GM18867 (cell line): ENCODE measurements around the gene WNK2.
"Not testable (repeated sequence)": the region's sequence is repeated elsewhere in the genome, so short reads cannot be mapped to it uniquely, and the experiment has no call there.

ENCODE experiments used
- ATAC-seq: cut with Tn5 transposase; IDR thresholded peaks from one replicate; pipeline ENCODE4 v1.9.1; 2021; ENCODE audit warnings: mild to moderate bottlenecking, moderate library complexity; ENCODE audit not compliant: unreplicated experiment

WNK2 gene

GRCh38 chr9:93233033-93233432, 49.1 kb downstream of the WNK2 start:
- no peak for ATAC-seq

DNA sequence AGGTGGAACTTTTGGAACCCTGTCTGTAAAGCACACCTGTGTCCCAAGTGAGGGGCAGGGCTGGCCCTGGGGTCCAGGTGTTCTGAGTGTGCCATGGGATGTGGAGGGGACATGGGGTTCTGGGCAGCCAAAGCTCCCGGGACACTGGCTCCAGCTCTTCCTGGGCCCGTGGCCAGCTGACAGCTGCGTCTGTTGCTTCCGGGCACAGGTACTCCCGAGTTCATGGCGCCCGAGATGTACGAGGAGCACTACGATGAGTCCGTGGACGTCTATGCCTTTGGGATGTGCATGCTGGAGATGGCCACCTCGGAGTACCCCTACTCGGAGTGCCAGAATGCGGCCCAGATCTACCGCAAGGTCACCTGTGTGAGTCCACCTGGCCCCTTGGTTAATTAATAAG, 50.7 kb downstream of the WNK2 start:
- ATAC-seq, result no peak

GRCh38 chr9:93235300-93235960, 51.5 kb downstream of the WNK2 start:
- no peak for ATAC-seq

DNA sequence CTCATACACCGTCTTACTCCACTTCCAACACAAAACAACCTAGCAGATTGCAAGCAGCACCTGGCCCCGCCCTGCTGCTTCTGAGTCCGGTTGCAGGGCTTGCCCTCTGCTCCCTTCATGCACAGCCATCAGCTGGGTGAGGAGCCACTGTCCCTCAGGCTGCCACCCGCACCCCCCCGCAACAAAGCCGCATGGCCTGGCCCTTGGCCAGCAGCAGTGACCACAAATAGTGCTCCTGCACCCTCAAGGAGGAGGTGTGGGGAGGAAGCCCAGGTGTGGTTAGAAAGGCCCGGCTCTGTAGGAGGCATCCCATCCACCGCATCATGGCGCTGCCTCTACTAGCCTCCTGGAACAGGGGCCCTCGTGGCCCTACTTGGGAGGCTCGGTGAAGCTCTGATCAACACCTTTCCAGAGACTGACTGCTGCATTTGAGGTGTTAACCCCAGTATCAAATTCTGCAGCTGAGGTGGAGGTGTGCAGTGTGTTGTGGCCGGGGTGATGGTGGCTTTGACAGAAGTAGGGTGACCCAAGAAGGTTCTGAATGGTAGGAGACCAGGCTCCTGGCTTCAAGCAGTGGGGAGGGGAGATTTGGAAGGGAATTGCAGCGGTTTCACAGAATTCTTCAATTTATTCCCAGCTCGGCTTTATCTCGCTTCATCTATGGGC, 52.7 kb downstream of the WNK2 start:
- ATAC-seq, result no peak

- no peak for ATAC-seq
These were observed 53.6 kb downstream of the WNK2 start for GRCh38 chr9:93237540-93237939.

GRCh38 chr9:93238953-93239925, 55.3 kb downstream of the WNK2 start:
- no peak for ATAC-seq

- ATAC-seq, result no peak
These were observed 57.0 kb downstream of the WNK2 start for GRCh38 chr9:93240891-93241334.

DNA sequence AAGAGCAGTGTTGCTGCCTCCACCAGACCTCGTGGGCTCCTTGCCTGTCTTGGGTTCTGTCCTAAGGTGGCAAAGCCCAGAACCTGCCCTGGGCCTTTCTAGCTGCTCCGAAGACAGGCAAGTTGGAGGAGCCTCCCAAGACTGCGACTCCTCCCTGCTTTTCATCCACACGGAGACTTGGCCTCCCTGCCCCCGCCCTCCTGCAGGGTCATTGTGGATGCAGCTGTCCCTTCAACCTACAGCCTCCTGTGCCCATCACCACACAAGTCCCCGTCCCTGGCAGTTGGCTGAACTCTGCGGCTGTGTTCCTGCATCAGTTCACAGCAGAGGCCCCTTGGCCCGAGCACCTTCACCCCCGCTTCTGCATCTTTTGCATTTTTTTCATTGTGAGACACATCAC, 59.2 kb downstream of the WNK2 start:
- no peak for ATAC-seq

- no peak for ATAC-seq
These were observed 60.2 kb downstream of the WNK2 start for GRCh38 chr9:93244101-93244500.

DNA sequence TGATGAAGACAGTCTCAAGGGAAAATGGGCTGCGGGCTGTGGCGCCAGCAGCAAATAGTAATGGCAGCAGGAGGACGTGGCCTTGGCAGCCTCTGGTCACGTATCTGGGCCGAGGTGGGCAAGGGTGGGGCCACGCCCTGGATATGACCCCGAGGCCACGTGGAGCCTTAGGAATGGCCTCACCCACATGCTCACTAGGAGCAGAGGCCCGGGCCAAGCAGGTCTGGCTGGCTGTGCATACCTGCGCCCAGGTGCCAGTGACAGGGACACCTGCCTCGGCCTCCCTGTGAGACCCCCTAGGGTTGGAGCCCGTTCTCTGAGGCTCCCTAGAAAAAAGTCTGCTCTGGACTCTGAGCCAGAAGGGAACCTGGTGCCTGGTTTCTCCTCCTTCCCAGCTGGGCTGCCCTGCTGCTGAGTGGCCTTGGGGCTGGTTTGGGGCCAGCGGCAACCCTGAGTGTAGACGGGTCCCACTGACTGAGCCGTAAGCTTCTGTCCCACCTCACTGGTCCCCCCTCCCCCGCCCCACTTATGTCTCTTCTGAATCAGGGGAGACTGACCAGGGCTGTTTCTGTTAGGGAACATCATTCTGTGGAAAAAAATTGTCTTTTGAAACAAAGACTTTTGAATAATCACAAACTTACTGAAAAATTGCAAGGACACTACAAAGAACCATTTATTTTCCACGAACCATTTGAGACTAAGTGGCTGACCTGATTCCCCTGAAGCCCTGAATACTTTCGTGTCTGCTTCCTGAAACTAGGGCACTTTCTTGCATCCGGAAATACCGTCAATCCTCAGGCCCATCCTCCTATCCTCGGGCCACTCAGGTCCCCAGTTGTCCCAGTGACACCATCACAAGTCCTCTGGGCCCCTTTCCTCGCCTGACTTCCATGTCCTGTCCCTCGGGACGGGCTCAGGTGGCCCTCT, 60.8 kb downstream of the WNK2 start:
- no peak for ATAC-seq

DNA sequence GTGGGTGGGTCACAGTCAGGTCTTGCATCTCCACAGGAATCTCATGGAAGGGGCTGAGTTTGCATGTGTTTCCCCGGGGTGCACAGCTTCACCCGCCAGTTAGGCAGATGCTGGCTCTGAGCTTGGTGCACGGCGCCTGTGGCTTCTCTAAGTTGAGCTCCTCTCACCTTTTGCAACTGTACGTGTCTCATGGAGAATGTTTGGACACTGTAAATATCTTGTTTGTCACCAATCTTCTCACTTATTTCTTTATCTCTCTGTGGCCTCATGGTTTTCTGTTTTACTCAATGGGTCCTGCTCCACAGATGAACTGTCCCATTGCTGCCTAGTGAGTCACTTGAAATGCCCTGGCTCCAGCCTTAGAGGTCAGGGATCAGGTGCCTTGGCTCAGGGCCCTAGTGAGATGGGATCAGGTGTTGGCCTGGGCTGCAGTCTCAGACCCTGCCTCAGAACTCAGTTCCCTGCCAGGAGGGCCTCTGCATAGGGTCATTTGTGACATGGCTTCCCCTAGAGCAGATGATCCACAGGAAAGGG, 61.6 kb downstream of the WNK2 start:
- ATAC-seq, result no peak

GRCh38 chr9:93246111-93246510, 62.2 kb downstream of the WNK2 start:
- no peak for ATAC-seq

- ATAC-seq, result no peak
These were observed 62.6 kb downstream of the WNK2 start for GRCh38 chr9:93246526-93246925.

DNA sequence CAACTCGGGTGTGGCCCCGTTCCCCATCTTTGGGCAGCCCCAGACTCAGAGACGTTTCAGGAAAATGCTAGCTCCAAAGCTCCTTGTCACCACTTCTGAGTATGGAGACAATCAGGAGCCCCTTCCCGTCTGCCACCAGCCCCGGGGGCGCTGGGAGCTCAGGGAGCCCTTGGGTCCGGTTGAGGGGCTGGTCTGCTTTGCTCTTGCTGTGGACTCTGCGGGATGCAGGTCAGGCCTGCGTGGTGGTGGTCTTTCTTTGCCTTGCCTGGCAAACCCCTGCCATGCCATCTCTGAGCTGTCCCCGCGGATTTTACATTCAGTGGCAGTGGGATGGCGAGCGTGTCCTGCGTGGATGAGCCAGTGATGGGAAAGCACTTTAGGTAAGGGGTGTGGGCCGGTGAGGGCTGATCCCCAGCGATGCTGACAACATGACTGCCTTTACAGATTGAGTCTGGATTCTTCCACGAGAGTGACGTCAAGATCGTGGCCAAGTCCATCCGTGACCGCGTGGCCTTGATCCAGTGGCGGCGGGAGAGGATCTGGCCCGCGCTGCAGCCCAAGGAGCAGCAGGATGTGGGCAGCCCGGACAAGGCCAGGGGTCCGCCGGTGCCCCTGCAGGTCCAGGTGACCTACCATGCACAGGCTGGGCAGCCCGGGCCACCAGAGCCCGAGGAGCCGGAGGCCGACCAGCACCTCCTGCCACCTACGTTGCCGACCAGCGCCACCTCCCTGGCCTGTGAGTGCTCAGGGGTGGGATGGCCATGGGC, 63.3 kb downstream of the WNK2 start:
- ATAC-seq, result no peak

DNA sequence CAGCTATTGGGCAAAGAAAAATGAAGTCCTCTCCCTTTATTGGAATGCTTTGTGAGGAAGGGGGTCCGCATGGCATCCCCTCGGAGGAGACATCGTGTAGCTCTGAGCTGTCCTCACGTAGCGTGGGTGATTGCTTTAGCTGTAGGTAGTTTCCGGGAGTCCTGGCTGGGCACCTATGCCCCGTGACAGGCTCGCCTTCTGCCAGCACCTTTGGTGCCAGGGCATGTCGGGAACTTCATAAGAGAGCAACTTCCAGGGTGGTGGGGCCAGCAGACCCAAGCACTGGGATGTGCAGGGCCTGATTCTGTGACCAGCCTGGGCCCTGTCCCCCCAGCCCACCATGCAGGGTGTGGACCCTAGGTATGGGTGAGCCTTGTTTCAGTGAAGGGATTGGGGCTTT, 64.0 kb downstream of the WNK2 start:
- no peak for ATAC-seq

GRCh38 chr9:93248386-93249040, 64.6 kb downstream of the WNK2 start:
- no peak for ATAC-seq

- ATAC-seq, result no peak
These were observed 66.2 kb downstream of the WNK2 start for GRCh38 chr9:93250185-93250584.

DNA sequence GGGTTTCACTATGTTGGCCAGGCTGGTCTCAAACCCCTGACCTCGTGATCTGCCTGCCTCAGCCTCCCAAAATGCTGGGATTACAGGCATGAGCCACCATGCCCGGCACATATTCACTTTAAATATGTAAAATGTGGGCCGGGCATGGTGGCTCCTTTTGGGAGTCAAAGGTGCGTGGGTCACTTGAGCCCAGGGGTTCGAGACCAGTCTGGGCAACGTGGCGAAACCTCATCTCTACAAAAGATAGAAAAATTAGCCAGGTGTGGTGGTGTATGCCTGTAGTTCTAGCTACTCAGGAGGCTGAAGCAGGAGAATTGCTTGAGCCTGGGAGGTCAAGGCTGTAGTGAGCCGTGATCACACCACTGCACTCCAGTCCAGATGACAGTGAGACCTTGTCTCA, 67.4 kb downstream of the WNK2 start:
- ATAC-seq, result not testable (repeated sequence)
